Trophoblast cell (in vitro differentiated cells and primary cell): ENCODE measurements around the gene GCLC.

Source experiments
- DNase-seq, 2 donors: peaks; one replicate each; pipeline ENCODE4 v3.0.0-alpha.2; 2016
- H2AFZ ChIP-seq: 2 replicates; pipeline ENCODE4 v1.6.1; 2013; ENCODE audit warnings: low read length, moderate library complexity, mild to moderate bottlenecking; ENCODE audit not compliant: insufficient read depth, poor library complexity
- H2AK5ac ChIP-seq: 2 replicates; pipeline ENCODE4 v1.6.1; 2013; ENCODE audit warnings: mild to moderate bottlenecking, low read length
- H2BK120ac ChIP-seq: 2 replicates; pipeline ENCODE4 v1.6.1; 2013; ENCODE audit warnings: low read length, mild to moderate bottlenecking, moderate library complexity; ENCODE audit not compliant: insufficient read depth, poor library complexity
- H2BK12ac ChIP-seq: 2 replicates; pipeline ENCODE4 v1.6.1; 2013; ENCODE audit warnings: mild to moderate bottlenecking, low read length, moderate library complexity
- H2BK5ac ChIP-seq: 2 replicates; pipeline ENCODE4 v1.6.1; 2013; ENCODE audit warnings: low read length, low read depth, moderate library complexity, mild to moderate bottlenecking; ENCODE audit not compliant: poor library complexity
- H3K14ac ChIP-seq: 2 replicates; pipeline ENCODE4 v1.6.1; 2013; ENCODE audit warnings: mild to moderate bottlenecking, low read length
- H3K18ac ChIP-seq: 2 replicates; pipeline ENCODE4 v1.6.1; 2013; ENCODE audit warnings: mild to moderate bottlenecking, low read length
- H3K23ac ChIP-seq: 2 replicates; pipeline ENCODE4 v1.6.1; 2013; ENCODE audit warnings: low read length
- H3K27ac ChIP-seq: 2 replicates; pipeline ENCODE4 v1.5.1; 2013; ENCODE audit warnings: low read depth, mild to moderate bottlenecking, inconsistent platforms, low read length, moderate library complexity
- H3K27me3 ChIP-seq: 2 replicates; pipeline ENCODE4 v1.6.1; 2013; ENCODE audit warnings: inconsistent platforms, mild to moderate bottlenecking, low read length, moderate library complexity; ENCODE audit not compliant: insufficient read depth
- H3K36me3 ChIP-seq, 2 experiments: 1 replicate in 1 of 2; 2 replicates in 1 of 2; pipeline ENCODE4 v1.6.1; 2013; ENCODE audit warnings: low read length in 2 of 2, mild to moderate bottlenecking in 2 of 2, moderate library complexity in 1 of 2; ENCODE audit not compliant: insufficient read depth in 2 of 2, control insufficient read depth in 1 of 2
- H3K4ac ChIP-seq: 2 replicates; pipeline ENCODE4 v1.6.1; 2013; ENCODE audit warnings: low read depth, mild to moderate bottlenecking, low read length, moderate library complexity
- H3K4me1 ChIP-seq, 2 experiments: 1 replicate in 1 of 2; 2 replicates in 1 of 2; pipeline ENCODE4 v1.6.1; 2013; ENCODE audit warnings: low read length in 2 of 2, mild to moderate bottlenecking in 2 of 2, moderate library complexity in 1 of 2; ENCODE audit not compliant: insufficient read depth in 2 of 2, control insufficient read depth in 1 of 2
- H3K4me2 ChIP-seq: 2 replicates; pipeline ENCODE4 v1.6.1; 2013; ENCODE audit warnings: inconsistent platforms, mild to moderate bottlenecking, low read length, moderate library complexity
- H3K4me3 ChIP-seq: 2 replicates; pipeline ENCODE4 v1.5.1; 2013; ENCODE audit warnings: mild to moderate bottlenecking, low read depth, low read length, inconsistent platforms
- H3K79me1 ChIP-seq: one replicate; pipeline ENCODE4 v1.6.1; 2013; ENCODE audit warnings: low read length
- H3K79me2 ChIP-seq: 2 replicates; pipeline ENCODE4 v1.6.1; 2013; ENCODE audit warnings: low read length, mild to moderate bottlenecking; ENCODE audit not compliant: control insufficient read depth, insufficient read depth, poor library complexity
- H3K9ac ChIP-seq: 2 replicates; pipeline ENCODE4 v1.6.1; 2013; ENCODE audit warnings: mild to moderate bottlenecking, low read length
- H3K9me3 ChIP-seq: 2 replicates; pipeline ENCODE4 v1.6.1; 2013; ENCODE audit warnings: low read depth, mild to moderate bottlenecking, control low read depth, inconsistent platforms, low read length; ENCODE audit not compliant: insufficient read depth
- H4K12ac ChIP-seq: 2 replicates; pipeline ENCODE4 v1.6.1; 2013; ENCODE audit warnings: low read depth, mild to moderate bottlenecking, low read length, moderate library complexity
- H4K8ac ChIP-seq: 2 replicates; pipeline ENCODE4 v1.6.1; 2013; ENCODE audit warnings: low read depth, mild to moderate bottlenecking, low read length, moderate library complexity
- H4K91ac ChIP-seq: one replicate; pipeline ENCODE4 v1.6.1; 2013; ENCODE audit warnings: low read depth, mild to moderate bottlenecking, low read length, moderate library complexity
- WGBS: extraction: QIAGEN DNeasy Blood & Tissue Kit; methylation state at CpG from one replicate; pipeline ENCODE4 v1.1.7; 2013; ENCODE audit warnings: missing lambda C conversion rate; ENCODE audit not compliant: insufficient read length, insufficient coverage; ENCODE audit errors: extremely low coverage; 5-methylcytosine and 5-hydroxymethylcytosine counted together

Gene GCLC

DNA sequence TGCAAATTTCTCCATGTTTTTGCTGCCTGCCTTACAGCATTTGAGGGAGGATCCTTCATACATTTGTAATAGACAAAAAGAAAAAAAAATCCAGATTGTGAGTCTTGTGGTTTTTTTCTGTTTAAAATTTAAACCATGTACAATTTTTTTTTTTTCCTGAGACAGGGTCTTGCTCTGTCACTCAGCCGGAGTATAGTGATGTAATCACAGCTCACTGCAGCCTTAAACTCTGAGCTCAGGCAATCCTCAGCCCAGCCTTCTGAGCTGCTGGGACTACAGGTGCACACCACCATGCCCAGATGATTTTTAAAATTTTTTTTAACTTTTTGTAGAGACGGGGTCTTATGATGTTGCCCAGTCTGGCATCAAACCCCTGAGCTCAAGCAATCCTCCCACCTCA lies 97.0 kb downstream of the GCLC start:
- no peaks in the 10 kb centered on the region for H3K36me3 ChIP-seq
- no CpG with 5 or more reads among the region's 2 CpGs for WGBS

More for the DNA sequence above, 97.0 kb downstream of the GCLC start:
- no peak overlapping the region for H3K4ac ChIP-seq
- no peaks in the 10 kb centered on the region for H3K9me3 ChIP-seq
- H3K9ac ChIP-seq = no peak overlapping the region
- no peak overlapping the region for H2AFZ ChIP-seq
- no peaks in the 10 kb centered on the region for H3K79me1 ChIP-seq
- no peak for DNase-seq
- H3K14ac ChIP-seq = no peak overlapping the region
- H3K4me2 ChIP-seq = no peak overlapping the region
- H3K27me3 ChIP-seq = no peaks in the 10 kb centered on the region
- no peak overlapping the region for H3K4me3 ChIP-seq
- no peak overlapping the region for H2BK120ac ChIP-seq
- H3K23ac ChIP-seq = no peak overlapping the region
- no peak overlapping the region for H4K12ac ChIP-seq
- H2BK5ac ChIP-seq = no peak overlapping the region
- no peaks in the 10 kb centered on the region for H3K4me1 ChIP-seq
- no peak overlapping the region for H4K8ac ChIP-seq
- no peaks in the 10 kb centered on the region for H3K79me2 ChIP-seq
- no peak overlapping the region for H2AK5ac ChIP-seq
- H4K91ac ChIP-seq = no peak overlapping the region
- no peak overlapping the region for H3K18ac ChIP-seq
- no peak overlapping the region for H2BK12ac ChIP-seq
- no peak overlapping the region for H3K27ac ChIP-seq
